SU-DHL-6 (cell line): Measurements from ENCODE around the gene MRPL14.

Source experiments
- H2AFZ ChIP-seq: fragments of 200-600 bp; sonication (generic); 2 replicates; pipeline ENCODE4 v1.6.1; 2014; ENCODE audit warnings: low read depth, mild to moderate bottlenecking, moderate library complexity, mixed read lengths, antibody characterized with exemption, low read length; ENCODE audit not compliant: severe bottlenecking
- H3F3A ChIP-seq: fragments of 200-600 bp; shearing (Covaris generic); 2 replicates; pipeline ENCODE4 v1.6.0; 2016; ENCODE audit warnings: antibody characterized with exemption, mild to moderate bottlenecking; ENCODE audit not compliant: insufficient read depth
- H3K27ac ChIP-seq: fragments of 200-600 bp; sonication (generic); 2 replicates; pipeline ENCODE4 v1.5.1; 2016; ENCODE audit warnings: low read depth, mild to moderate bottlenecking, low read length, moderate library complexity, mixed read lengths
- H3K27me3 ChIP-seq: fragments of 200-600 bp; sonication (generic), shearing (Covaris generic); 2 replicates; pipeline ENCODE4 v1.6.0; 2014; ENCODE audit warnings: mild to moderate bottlenecking, low read length
- H3K36me3 ChIP-seq: fragments of 200-600 bp; sonication (generic); 2 replicates; pipeline ENCODE4 v1.6.1; 2014; ENCODE audit warnings: mild to moderate bottlenecking, low read length, mixed read lengths
- H3K4me2 ChIP-seq: fragments of 300-600, 200-600 bp; shearing (Covaris generic), sonication (generic); 2 replicates; pipeline ENCODE4 v1.6.0; 2014; ENCODE audit warnings: low read length, low read depth, mild to moderate bottlenecking; ENCODE audit not compliant: poor library complexity, severe bottlenecking
- H3K4me3 ChIP-seq: fragments of 200-600 bp; sonication (generic); 2 replicates; pipeline ENCODE4 v1.5.1; 2014; ENCODE audit warnings: antibody characterized with exemption, low read length, mild to moderate bottlenecking, mixed read lengths; ENCODE audit not compliant: insufficient read depth, poor library complexity, severe bottlenecking
- H3K79me2 ChIP-seq: fragments of 200-600 bp; sonication (generic); 2 replicates; pipeline ENCODE4 v1.6.1; 2014; ENCODE audit warnings: mild to moderate bottlenecking, low read length, moderate library complexity; ENCODE audit not compliant: insufficient read depth
- H3K9ac ChIP-seq: fragments of 200-600 bp; sonication (generic); 2 replicates; pipeline ENCODE4 v1.7.0; 2014; ENCODE audit warnings: mild to moderate bottlenecking, low read length
- H3K9me2 ChIP-seq: fragments of 200-600 bp; sonication (generic); replicated peaks from 2 replicates; pipeline ENCODE4 v1.6.1; 2014; ENCODE audit warnings: low read length; ENCODE audit not compliant: insufficient read depth
- H3K9me3 ChIP-seq: fragments of 200-600 bp; sonication (generic); 2 replicates; pipeline ENCODE4 v1.6.1; 2014; ENCODE audit warnings: low read length, mixed read lengths; ENCODE audit not compliant: insufficient read depth
- H4K20me1 ChIP-seq: fragments of 200-600 bp; sonication (generic); 2 replicates; pipeline ENCODE4 v1.6.1; 2014; ENCODE audit warnings: low read depth, mild to moderate bottlenecking, antibody characterized with exemption, low read length, moderate library complexity, mixed read lengths
- CTCF ChIP-seq: fragments of 200-600 bp; sonication (generic); IDR thresholded peaks from one replicate; pipeline ENCODE4 v1.5.1; 2017; ENCODE audit warnings: antibody characterized with exemption, mild to moderate bottlenecking, low read length, moderate library complexity; ENCODE audit not compliant: insufficient read depth, poor library complexity, severe bottlenecking
- EZH2phosphoT487 ChIP-seq: fragments of 200-600 bp; sonication (generic), shearing (Covaris generic); conservative IDR thresholded peaks from 2 replicates; pipeline ENCODE4 v1.6.1; 2018; ENCODE audit warnings: mild to moderate bottlenecking, antibody characterized with exemption, low read length, moderate library complexity, mixed read lengths

MRPL14 gene

GRCh38 chr6:44104481-44105021 lies 22.7 kb downstream of the MRPL14 start:
- H3K27ac ChIP-seq = no peak overlapping the region
- H3K9me3 ChIP-seq = no peaks in the 10 kb centered on the region
- peaks cover 3% of the 10 kb centered on the region; the same call in 1 of the 2 replicates for H3K36me3 ChIP-seq
- TF ChIP-seq CTCF (no peak), EZH2phosphoT487 (no peak)
- no peaks in the 10 kb centered on the region for H3K27me3 ChIP-seq
- no peak overlapping the region for H3K4me3 ChIP-seq
- no peak overlapping the region for H2AFZ ChIP-seq
- H4K20me1 ChIP-seq = 0 out of 2 replicates have a peak, but pooled peaks cover 7% of the 10 kb centered on the region
- peaks cover 6% of the 10 kb centered on the region; the same call in 1 of the 2 replicates for H3K79me2 ChIP-seq
- H3K9ac ChIP-seq = no peak overlapping the region
- no peaks in the 10 kb centered on the region for H3K9me2 ChIP-seq
- no peak overlapping the region for H3K4me2 ChIP-seq
- H3F3A ChIP-seq = no peaks in the 10 kb centered on the region

- Histone ChIP-seq H3K4me3 (no peak overlapping the region), H3K27ac (no peak overlapping the region), H3K36me3 (no peaks in the 10 kb centered on the region), H4K20me1 (no peaks in the 10 kb centered on the region), H3K9ac (no peak overlapping the region), H3F3A (peaks cover 7% of the 10 kb centered on the region), H3K27me3 (no peaks in the 10 kb centered on the region), H3K9me2 (no peaks in the 10 kb centered on the region), H3K4me2 (no peak overlapping the region), H3K9me3 (no peaks in the 10 kb centered on the region), H3K79me2 (peaks cover 6% of the 10 kb centered on the region; the same call in 1 of the 2 replicates), H2AFZ (no peak overlapping the region)
- TF ChIP-seq CTCF = no peak
- TF ChIP-seq EZH2phosphoT487 = no peak
Observed at GRCh38 chr6:44102527-44102926, 24.7 kb downstream of the MRPL14 start.

- Histone ChIP-seq H3K27me3 (no peaks in the 10 kb centered on the region), H3K79me2 (peaks cover 6% of the 10 kb centered on the region; the same call in 1 of the 2 replicates), H3F3A (peaks cover 13% of the 10 kb centered on the region), H3K9me3 (no peaks in the 10 kb centered on the region), H2AFZ (no peak overlapping the region), H3K4me2 (no peak overlapping the region), H3K9me2 (no peaks in the 10 kb centered on the region), H3K4me3 (no peak overlapping the region), H4K20me1 (no peaks in the 10 kb centered on the region), H3K36me3 (no peaks in the 10 kb centered on the region), H3K27ac (no peak overlapping the region), H3K9ac (no peak overlapping the region)
- TF ChIP-seq CTCF = no peak
- no peak for TF ChIP-seq EZH2phosphoT487
Observed at GRCh38 chr6:44101832-44102231, 25.4 kb downstream of the MRPL14 start.
